ENCODE measurements around the gene EPG5.

The EPG5 gene

DNA sequence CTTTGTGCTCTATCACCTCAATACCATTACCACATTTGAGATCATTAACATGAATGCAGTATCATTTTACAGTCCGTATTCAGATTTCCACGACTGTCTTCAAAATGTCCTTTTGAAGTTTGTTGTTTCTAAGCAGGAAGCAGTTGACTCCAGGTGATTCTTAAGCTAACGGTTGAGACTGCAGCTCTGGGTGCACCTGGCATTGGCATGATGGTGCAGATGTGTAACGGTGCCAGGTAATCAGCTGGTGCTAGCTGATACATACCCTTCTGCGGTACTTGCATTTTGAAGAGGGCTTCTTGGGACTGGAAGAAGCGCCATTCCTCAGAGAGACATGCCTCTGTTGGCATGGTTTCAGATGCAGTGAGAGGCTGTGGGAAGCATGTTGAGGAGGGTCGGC lies 122.2 kb downstream of the EPG5 start:
- Histone ChIP-seq H3K4me1 (ENCODE audit: control extremely low read depth in 1 of 4, control insufficient read depth in 4 of 4, insufficient read depth in 4 of 4, low read length in 3 of 4) (peaks cover 0 to 6% (median 2%) of the 10 kb centered on the region in 4 experiments), H3K4me3 (ENCODE audit: control insufficient read depth in 1 of 7, extremely low read depth in 1 of 7, insufficient read depth in 4 of 7, low read depth in 2 of 7, low read length in 6 of 7) (no peak overlapping the region), H3K27ac (ENCODE audit: insufficient read depth in 1 of 2, low read depth in 1 of 2, low read length in 2 of 2, poor library complexity in 1 of 2, severe bottlenecking in 2 of 2) (no peak overlapping the region), H3K27me3 (replicated peaks in 2 of 5; ENCODE audit: control insufficient read depth in 4 of 5, insufficient read depth in 5 of 5, low read length in 4 of 5) (no peaks in the 10 kb centered on the region), H3K36me3 (ENCODE audit: control insufficient read depth in 4 of 4, insufficient read depth in 4 of 4, low read length in 3 of 4) (peaks cover 0 to 16% (median 11%) of the 10 kb centered on the region in 4 experiments), H3K9me3 (ENCODE audit: control extremely low read depth in 1 of 5, control insufficient read depth in 4 of 5, insufficient read depth in 2 of 5, low read depth in 1 of 5, low read length in 4 of 5) (no peaks in the 10 kb centered on the region)
- no peak for DNase-seq
- 98% methylated on average over 6 of the region's 7 CpGs for WGBS (ENCODE audit: insufficient coverage)
- POLR2A ChIA-PET, result no interaction called here
- CTCF ChIA-PET, result interaction anchor here (1.0 to 1.4 kb wide), 3 partner anchors 120 to 156 kb away, joined by 3 to 5 read pairs (median 4); no protein-coding TSS in a partner anchor

DNA sequence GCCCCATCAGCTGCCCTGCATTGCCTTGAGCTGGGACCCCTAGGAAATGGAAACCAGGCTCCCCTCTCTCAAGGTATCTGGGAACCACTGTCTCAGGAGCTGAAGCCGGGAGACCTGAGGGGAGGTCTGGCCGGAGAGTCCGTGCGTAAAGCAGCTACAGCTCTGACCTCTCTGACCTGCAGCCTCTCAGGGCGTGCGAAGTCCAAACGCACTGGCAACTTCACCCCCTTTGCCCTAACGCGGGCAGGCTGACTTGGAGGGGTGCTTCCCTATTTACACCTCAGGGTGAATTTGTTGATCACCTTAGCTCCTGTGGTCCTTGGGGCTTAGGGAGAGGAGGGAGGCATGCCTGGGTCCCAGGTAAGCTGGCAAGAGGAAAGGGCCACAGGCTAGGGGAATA lies 124.1 kb downstream of the EPG5 start:
- Histone ChIP-seq H3K4me3 (ENCODE audit: control insufficient read depth in 1 of 7, extremely low read depth in 1 of 7, insufficient read depth in 4 of 7, low read depth in 2 of 7, low read length in 6 of 7) (no peak overlapping the region), H3K9me3 (ENCODE audit: control extremely low read depth in 1 of 5, control insufficient read depth in 4 of 5, insufficient read depth in 2 of 5, low read depth in 1 of 5, low read length in 4 of 5) (no peaks in the 10 kb centered on the region), H3K27ac (ENCODE audit: insufficient read depth in 1 of 2, low read depth in 1 of 2, low read length in 2 of 2, poor library complexity in 1 of 2, severe bottlenecking in 2 of 2) (no peak overlapping the region), H3K4me1 (ENCODE audit: control extremely low read depth in 1 of 4, control insufficient read depth in 4 of 4, insufficient read depth in 4 of 4, low read length in 3 of 4) (peaks cover 0 to 20% (median 15%) of the 10 kb centered on the region in 4 experiments), H3K27me3 (replicated peaks in 2 of 5; ENCODE audit: control insufficient read depth in 4 of 5, insufficient read depth in 5 of 5, low read length in 4 of 5) (peaks cover 0 to 12% (median 2%) of the 10 kb centered on the region in 5 experiments), H3K36me3 (ENCODE audit: control insufficient read depth in 4 of 4, insufficient read depth in 4 of 4, low read length in 3 of 4) (peaks cover 0 to 6% (median 0%) of the 10 kb centered on the region in 4 experiments)
- ChIA-PET CTCF (interaction anchor here (0.9 to 2.0 kb wide), 5 partner anchors 36 to 178 kb away, joined by 3 to 7 read pairs (median 5); no protein-coding TSS in a partner anchor), POLR2A (no interaction called here)
- DNase-seq, result no peak
- 81% methylated on average over 7 of the region's 9 CpGs for WGBS (ENCODE audit: insufficient coverage)

DNA sequence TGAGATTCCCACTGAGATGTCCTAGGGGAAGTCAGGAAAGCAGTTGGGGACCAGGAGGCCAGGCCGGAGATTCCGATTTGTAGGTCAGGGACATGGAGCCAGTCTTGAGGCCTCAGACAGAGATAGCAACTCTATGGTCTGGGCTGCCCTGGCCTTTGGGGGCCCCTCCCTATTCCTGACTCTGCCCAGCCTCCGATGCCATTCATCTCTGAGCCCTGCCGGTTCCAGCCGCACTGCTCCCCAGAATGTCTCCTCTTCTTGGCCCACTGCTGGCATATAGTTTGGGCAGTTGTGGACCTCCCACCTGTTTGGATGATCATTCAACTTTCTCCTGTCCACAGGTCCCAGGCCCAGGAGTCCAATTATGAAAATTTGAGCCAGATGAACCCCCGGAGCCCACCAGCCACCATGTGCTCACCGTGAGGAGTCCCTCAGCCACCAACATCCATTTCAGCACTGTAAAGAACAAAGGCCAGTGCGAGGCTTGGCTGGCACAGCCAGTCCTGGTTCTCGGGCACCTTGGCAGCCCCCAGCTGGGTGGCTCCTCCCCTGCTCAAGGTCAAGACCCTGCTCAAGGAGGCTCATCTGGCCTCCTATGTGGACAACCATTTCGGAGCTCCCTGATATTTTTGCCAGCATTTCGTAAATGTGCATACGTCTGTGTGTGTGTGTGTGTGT lies 125.2 kb downstream of the EPG5 start:
- Histone ChIP-seq H3K36me3 (ENCODE audit: control insufficient read depth in 4 of 4, insufficient read depth in 4 of 4, low read length in 3 of 4) (peaks cover 0 to 6% (median 0%) of the 10 kb centered on the region in 4 experiments), H3K4me1 (ENCODE audit: control extremely low read depth in 1 of 4, control insufficient read depth in 4 of 4, insufficient read depth in 4 of 4, low read length in 3 of 4) (peaks cover under 1 to 27% (median 21%) of the 10 kb centered on the region in 4 experiments), H3K4me3 (ENCODE audit: control insufficient read depth in 1 of 7, extremely low read depth in 1 of 7, insufficient read depth in 4 of 7, low read depth in 2 of 7, low read length in 6 of 7) (no peak overlapping the region), H3K9me3 (ENCODE audit: control extremely low read depth in 1 of 5, control insufficient read depth in 4 of 5, insufficient read depth in 2 of 5, low read depth in 1 of 5, low read length in 4 of 5) (no peaks in the 10 kb centered on the region), H3K27me3 (replicated peaks in 2 of 5; ENCODE audit: control insufficient read depth in 4 of 5, insufficient read depth in 5 of 5, low read length in 4 of 5) (peaks cover 0 to 13% (median 2%) of the 10 kb centered on the region in 5 experiments), H3K27ac (ENCODE audit: insufficient read depth in 1 of 2, low read depth in 1 of 2, low read length in 2 of 2, poor library complexity in 1 of 2, severe bottlenecking in 2 of 2) (no peak overlapping the region)
- ChIA-PET CTCF (interaction anchor here (0.9 to 7.7 kb wide), 7 partner anchors 35 to 133 kb away, joined by 3 to 151 read pairs (median 4); partner anchors contain the start of gene SLC14A1), POLR2A (no interaction called here)
- DNase-seq, result no peak
- WGBS (ENCODE audit: insufficient coverage), result 98% methylated on average over 10 of the region's 12 CpGs

DNA sequence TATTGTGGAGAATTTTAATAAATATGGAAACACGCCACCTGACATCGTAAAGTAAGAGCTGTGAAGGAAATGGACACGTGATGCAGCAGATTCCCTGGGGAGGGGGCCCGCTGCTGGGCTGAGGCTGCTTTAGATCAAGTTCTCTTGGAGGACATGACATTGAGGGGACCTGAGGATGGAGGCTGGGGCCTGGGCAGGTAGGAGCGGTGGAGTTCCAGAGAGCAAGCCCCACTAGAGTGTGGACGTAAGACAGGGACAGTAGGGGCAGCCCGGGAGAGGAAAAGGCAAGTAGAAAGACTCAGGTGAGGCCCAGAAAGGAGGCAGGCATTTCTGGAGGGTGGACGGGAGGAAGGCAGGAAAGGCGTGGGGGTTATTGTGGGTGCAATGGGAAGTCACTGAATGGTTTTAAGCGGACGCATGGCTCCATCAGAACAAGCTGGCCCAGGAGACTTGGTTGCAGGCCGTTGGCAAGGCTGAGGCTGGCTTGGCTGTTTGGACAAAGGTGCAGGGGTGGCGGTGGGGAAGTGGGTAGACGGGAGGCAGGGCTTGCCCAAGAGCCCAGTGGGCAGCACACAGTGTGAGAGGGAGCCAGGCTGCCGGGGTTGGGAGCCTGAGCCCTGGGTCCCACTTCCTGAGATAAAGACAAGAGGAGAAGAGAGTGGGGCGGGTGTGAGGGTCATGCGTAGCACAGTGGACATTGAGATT lies 125.9 kb downstream of the EPG5 start:
- CTCF ChIA-PET, result interaction anchor here (0.9 to 7.7 kb wide), 3 partner anchors 115 to 175 kb away, joined by 3 to 151 read pairs (median 27); partner anchors contain the start of gene SLC14A1
- Histone ChIP-seq H3K4me1 (ENCODE audit: control extremely low read depth in 1 of 4, control insufficient read depth in 4 of 4, insufficient read depth in 4 of 4, low read length in 3 of 4) (peaks cover 2 to 32% (median 28%) of the 10 kb centered on the region in 4 experiments), H3K4me3 (ENCODE audit: control insufficient read depth in 1 of 7, extremely low read depth in 1 of 7, insufficient read depth in 4 of 7, low read depth in 2 of 7, low read length in 6 of 7) (no peak overlapping the region), H3K9me3 (ENCODE audit: control extremely low read depth in 1 of 5, control insufficient read depth in 4 of 5, insufficient read depth in 2 of 5, low read depth in 1 of 5, low read length in 4 of 5) (no peaks in the 10 kb centered on the region), H3K27me3 (replicated peaks in 2 of 5; ENCODE audit: control insufficient read depth in 4 of 5, insufficient read depth in 5 of 5, low read length in 4 of 5) (peaks cover 0 to 13% (median 2%) of the 10 kb centered on the region in 5 experiments), H3K36me3 (ENCODE audit: control insufficient read depth in 4 of 4, insufficient read depth in 4 of 4, low read length in 3 of 4) (peaks cover 0 to 6% (median 0%) of the 10 kb centered on the region in 4 experiments), H3K27ac (ENCODE audit: insufficient read depth in 1 of 2, low read depth in 1 of 2, low read length in 2 of 2, poor library complexity in 1 of 2, severe bottlenecking in 2 of 2) (no peak overlapping the region)
- 86% methylated on average over 17 of the region's 17 CpGs for WGBS (ENCODE audit: insufficient coverage)
- POLR2A ChIA-PET, result no interaction called here
- DNase-seq, result no peak

- Histone ChIP-seq H3K27ac (ENCODE audit: insufficient read depth in 1 of 2, low read depth in 1 of 2, low read length in 2 of 2, poor library complexity in 1 of 2, severe bottlenecking in 2 of 2) (no peak overlapping the region), H3K4me1 (ENCODE audit: control extremely low read depth in 1 of 4, control insufficient read depth in 4 of 4, insufficient read depth in 4 of 4, low read length in 3 of 4) (peaks cover 7 to 47% (median 42%) of the 10 kb centered on the region in 4 experiments), H3K4me3 (ENCODE audit: control insufficient read depth in 1 of 7, extremely low read depth in 1 of 7, insufficient read depth in 4 of 7, low read depth in 2 of 7, low read length in 6 of 7) (no peak overlapping the region), H3K9me3 (ENCODE audit: control extremely low read depth in 1 of 5, control insufficient read depth in 4 of 5, insufficient read depth in 2 of 5, low read depth in 1 of 5, low read length in 4 of 5) (no peaks in the 10 kb centered on the region), H3K36me3 (ENCODE audit: control insufficient read depth in 4 of 4, insufficient read depth in 4 of 4, low read length in 3 of 4) (peaks cover 0 to 6% (median 0%) of the 10 kb centered on the region in 4 experiments), H3K27me3 (replicated peaks in 2 of 5; ENCODE audit: control insufficient read depth in 4 of 5, insufficient read depth in 5 of 5, low read length in 4 of 5) (peaks cover 0 to 13% (median 2%) of the 10 kb centered on the region in 5 experiments)
- ChIA-PET CTCF (interaction anchor here (0.6 to 7.7 kb wide), 38 partner anchors 8 to 234 kb away, joined by 3 to 151 read pairs (median 4); partner anchors contain the start of gene SLC14A1), POLR2A (no interaction called here)
- peak; percentile 81 to 90 (median 88) for DNase-seq
- WGBS (ENCODE audit: insufficient coverage), result 62% methylated on average over 6 of the region's 13 CpGs
Observed at GRCh38 chr18:45839414-45840395, 127.4 kb downstream of the EPG5 start.

GRCh38 chr18:45838302-45839070 lies 128.6 kb downstream of the EPG5 start:
- WGBS (ENCODE audit: insufficient coverage), result 30% methylated on average over 42 of the region's 53 CpGs
- peak in 1 of 3 donors; percentile 36 for DNase-seq
- peaks cover 0 to 6% (median 0%) of the 10 kb centered on the region in 4 experiments for H3K36me3 ChIP-seq (ENCODE audit: control insufficient read depth in 4 of 4, insufficient read depth in 4 of 4, low read length in 3 of 4)
- no peaks in the 10 kb centered on the region for H3K9me3 ChIP-seq (ENCODE audit: control extremely low read depth in 1 of 5, control insufficient read depth in 4 of 5, insufficient read depth in 2 of 5, low read depth in 1 of 5, low read length in 4 of 5)
- ChIA-PET POLR2A (no interaction called here), CTCF (interaction anchor here (1.0 to 7.7 kb wide), 16 partner anchors 8 to 176 kb away, joined by 3 to 151 read pairs (median 5); partner anchors contain the start of gene SLC14A1)
- no peak overlapping the region for H3K27ac ChIP-seq (ENCODE audit: insufficient read depth in 1 of 2, low read depth in 1 of 2, low read length in 2 of 2, poor library complexity in 1 of 2, severe bottlenecking in 2 of 2)
- H3K4me1 ChIP-seq (ENCODE audit: control extremely low read depth in 1 of 4, control insufficient read depth in 4 of 4, insufficient read depth in 4 of 4, low read length in 3 of 4), result peaks cover 10 to 59% (median 54%) of the 10 kb centered on the region in 4 experiments
- H3K4me3 ChIP-seq (ENCODE audit: control insufficient read depth in 1 of 7, extremely low read depth in 1 of 7, insufficient read depth in 4 of 7, low read depth in 2 of 7, low read length in 6 of 7), result peak overlapping the region in 2 of 7 experiments; percentile 50 to 62
- H3K27me3 ChIP-seq (replicated peaks in 2 of 5; ENCODE audit: control insufficient read depth in 4 of 5, insufficient read depth in 5 of 5, low read length in 4 of 5), result peaks cover 0 to 13% (median 2%) of the 10 kb centered on the region in 5 experiments
